Neural crest cell (in vitro differentiated cells): ENCODE data around the gene NUP93. TPM values are rescaled to one million over a fixed set of nuclear protein-coding genes. Genes with fewer than 3 reads are reported as not detected.

Source experiments
- DNase-seq: peaks from one replicate; pipeline ENCODE4 v3.0.0; 2021; ENCODE audit warnings: low read depth, mixed read lengths, low spot score
- H3K27ac Mint-ChIP-seq: one replicate; pipeline ENCODE4 v1.8.0; 2021; ENCODE audit warnings: mild to moderate bottlenecking, mixed read lengths; ENCODE audit not compliant: unreplicated experiment
- H3K27me3 Mint-ChIP-seq: 2 replicates; pipeline ENCODE4 v1.8.0; 2021; ENCODE audit warnings: low read depth, mild to moderate bottlenecking, mixed read lengths
- H3K36me3 Mint-ChIP-seq: 2 replicates; pipeline ENCODE4 v1.8.0; 2021; ENCODE audit warnings: low read depth, mild to moderate bottlenecking, mixed read lengths
- H3K4me1 Mint-ChIP-seq: 2 replicates; pipeline ENCODE4 v1.8.0; 2021; ENCODE audit warnings: mixed read lengths
- H3K4me3 Mint-ChIP-seq: one replicate; pipeline ENCODE4 v1.8.0; 2021; ENCODE audit warnings: mild to moderate bottlenecking, mixed read lengths
- H3K9me3 Mint-ChIP-seq: 2 replicates; pipeline ENCODE4 v1.8.0; 2021; ENCODE audit warnings: mixed read lengths
- CTCF ChIP-seq: fragments of 200-600 bp; sonication (generic); conservative IDR thresholded peaks from 2 replicates; pipeline ENCODE4 v1.5.0; 2021; ENCODE audit warnings: antibody characterized with exemption, mild to moderate bottlenecking
- total RNA-seq: library from RNA; stranded (reverse); gene quantifications from 2 replicates; pipeline ENCODE4 v1.2.1, GENCODE V29; 2021

The NUP93 gene
- total RNA-seq, 1 donor from 2014 or later, result 152 TPM

- Mint-ChIP-seq H3K4me3 (no peak overlapping the region), H3K36me3 (no peaks in the 10 kb centered on the region), H3K27ac (no peak overlapping the region), H3K27me3 (no peaks in the 10 kb centered on the region), H3K9me3 (no peaks in the 10 kb centered on the region), H3K4me1 (no peaks in the 10 kb centered on the region)
- no peak for TF ChIP-seq CTCF
- no peak for DNase-seq
These were observed 148.4 kb downstream of the NUP93 start for GRCh38 chr16:56878282-56878854.

GRCh38 chr16:56879276-56879675, 149.3 kb downstream of the NUP93 start:
- Mint-ChIP-seq H3K4me3 (no peak overlapping the region), H3K4me1 (no peaks in the 10 kb centered on the region), H3K9me3 (no peaks in the 10 kb centered on the region), H3K36me3 (no peaks in the 10 kb centered on the region), H3K27ac (no peak overlapping the region), H3K27me3 (no peaks in the 10 kb centered on the region)
- no peak for DNase-seq
- no peak for TF ChIP-seq CTCF

- no peak overlapping the region for H3K4me3 Mint-ChIP-seq
- no peaks in the 10 kb centered on the region for H3K27me3 Mint-ChIP-seq
- no peaks in the 10 kb centered on the region for H3K36me3 Mint-ChIP-seq
- no peaks in the 10 kb centered on the region for H3K9me3 Mint-ChIP-seq
- no peak for DNase-seq
- TF ChIP-seq CTCF, result no peak
- no peaks in the 10 kb centered on the region for H3K4me1 Mint-ChIP-seq
- H3K27ac Mint-ChIP-seq, result no peak overlapping the region
These were observed 150.2 kb downstream of the NUP93 start for GRCh38 chr16:56880176-56880575.

- Mint-ChIP-seq H3K4me3 (no peak overlapping the region), H3K36me3 (no peaks in the 10 kb centered on the region), H3K27ac (no peak overlapping the region), H3K9me3 (peaks cover 3% of the 10 kb centered on the region), H3K27me3 (no peaks in the 10 kb centered on the region), H3K4me1 (no peaks in the 10 kb centered on the region)
- no peak for TF ChIP-seq CTCF
- DNase-seq, result no peak
These were observed 150.8 kb downstream of the NUP93 start for GRCh38 chr16:56880685-56881084.

- no peak for DNase-seq
- H3K4me1 Mint-ChIP-seq, result no peaks in the 10 kb centered on the region
- H3K9me3 Mint-ChIP-seq, result peaks cover 5% of the 10 kb centered on the region
- H3K4me3 Mint-ChIP-seq, result no peak overlapping the region
- no peak for TF ChIP-seq CTCF
- no peaks in the 10 kb centered on the region for H3K36me3 Mint-ChIP-seq
- H3K27ac Mint-ChIP-seq, result no peak overlapping the region
- H3K27me3 Mint-ChIP-seq, result no peaks in the 10 kb centered on the region
These were observed 152.3 kb downstream of the NUP93 start for GRCh38 chr16:56882077-56882800.
